Measurements from ENCODE around the gene TBC1D1. TPM values are rescaled to one million over a fixed set of nuclear protein-coding genes. Genes with fewer than 3 reads are reported as not detected.

TBC1D1 gene
- total and polyA plus RNA-seq, 2 experiments from 2014 or later, result 53.9 to 151 TPM

GRCh38 chr4:38065176-38065575 lies 174.3 kb downstream of the TBC1D1 start:
- ATAC-seq (no peak), DNase-seq (ENCODE audit: low spot score) (no peak)
- Histone ChIP-seq H2AFZ (no peak overlapping the region), H3K27me3 (ENCODE audit: insufficient read depth) (no peaks in the 10 kb centered on the region), H3K9me2 (ENCODE audit: insufficient read depth) (no peaks in the 10 kb centered on the region), H3K27ac (ENCODE audit: low read depth) (no peak overlapping the region), H3K4me1 (ENCODE audit: insufficient read depth) (peaks cover 6% of the 10 kb centered on the region; the same call in 1 of the 2 replicates), H4K20me1 (replicated peaks; ENCODE audit: insufficient read depth) (no peaks in the 10 kb centered on the region; the same call in 1 of the 2 replicates), H3K36me3 (ENCODE audit: insufficient read depth) (no peaks in the 10 kb centered on the region), H3F3A (replicated peaks; ENCODE audit: low read depth) (no peaks in the 10 kb centered on the region), H3K4me2 (no peak overlapping the region), H3K79me2 (replicated peaks; ENCODE audit: insufficient read depth) (no peaks in the 10 kb centered on the region), H3K4me3 (no peak overlapping the region)
- Mint-ChIP-seq H3K4me3 (no peak overlapping the region), H3K4me1 (peaks cover 22% of the 10 kb centered on the region), H3K9me3 (no peaks in the 10 kb centered on the region), H3K36me3 (ENCODE audit: low read depth) (peaks cover 7% of the 10 kb centered on the region; the same call in 1 of the 3 replicates), H3K27ac (no peak overlapping the region), H3K27me3 (ENCODE audit: insufficient read depth, low read depth, poor library complexity) (no peaks in the 10 kb centered on the region)
- no peak for TF ChIP-seq ETS1 (IDR thresholded peaks at IDR 0.05)
- no peak for TF ChIP-seq JUNB (IDR thresholded peaks at IDR 0.05; ENCODE audit: unreplicated experiment)
- TF ChIP-seq POLR2AphosphoS5 (IDR thresholded peaks at IDR 0.05; ENCODE audit: low read depth), result no peak
- TF ChIP-seq ZNF331 (CRISPR knock-in tag; IDR thresholded peaks at IDR 0.05; ENCODE audit: low read depth), result no peak
- TF ChIP-seq EZH2phosphoT487 (IDR thresholded peaks at IDR 0.05; ENCODE audit: unreplicated experiment), result no peak
- no peak for TF ChIP-seq EZH2 (IDR thresholded peaks at IDR 0.05; ENCODE audit: low read depth, unreplicated experiment)
- TF ChIP-seq ZNF462 (CRISPR knock-in tag; IDR thresholded peaks at IDR 0.05), result no peak
- no peak for TF ChIP-seq ZNF114 (CRISPR knock-in tag; IDR thresholded peaks at IDR 0.05)
- no peak for TF ChIP-seq STAT1 (IDR thresholded peaks at IDR 0.05; ENCODE audit: unreplicated experiment)
- no peak for TF ChIP-seq CTCF (conservative IDR thresholded peaks at IDR 0.05; ENCODE audit: low read depth in 2 of 2)
- TF ChIP-seq REST (IDR thresholded peaks at IDR 0.05; ENCODE audit: unreplicated experiment), result no peak
- no peak for TF ChIP-seq NANOG (IDR thresholded peaks at IDR 0.05; ENCODE audit: borderline replicate concordance)
- no peak for TF ChIP-seq CREB1 (CRISPR knock-in tag; IDR thresholded peaks at IDR 0.05; ENCODE audit: low read depth)

All from GM23338 (cell line).